Measurements from ENCODE around the gene DNM3. TPM values are rescaled to one million over a fixed set of nuclear protein-coding genes. Genes with fewer than 3 reads are reported as not detected.

The DNM3 gene
- polyA plus RNA-seq, 3 donors: 0.15 TPM; not detected in 2

DNA sequence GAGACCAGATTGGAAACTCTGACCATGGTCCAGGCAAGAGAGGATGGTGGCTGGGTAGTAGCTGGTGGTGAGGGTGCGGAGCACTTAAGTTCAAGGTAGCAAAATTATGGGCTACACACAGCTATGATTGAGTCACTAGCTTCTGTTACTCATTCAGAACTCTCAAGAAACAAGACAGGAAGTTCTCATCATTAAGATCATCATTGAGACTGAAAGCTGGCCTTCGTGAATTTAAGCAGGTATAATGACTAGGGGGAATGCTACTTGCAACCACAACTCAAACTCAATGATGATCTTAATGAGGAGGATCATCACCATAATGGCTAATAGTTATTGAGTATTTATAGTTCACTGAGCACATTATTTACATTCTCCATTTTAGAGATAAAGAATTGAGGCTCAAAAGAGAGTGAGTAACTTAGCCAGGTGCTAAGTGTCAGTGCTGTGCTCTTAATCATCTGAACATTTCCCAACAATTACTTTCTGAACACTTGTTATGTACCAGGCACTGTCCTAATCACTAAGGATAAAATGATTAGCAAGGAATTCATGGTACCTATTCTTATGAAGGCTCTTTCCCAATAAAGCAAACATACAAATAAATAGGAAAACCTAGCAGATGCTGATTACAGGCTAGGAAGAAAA, 292.9 kb downstream of the DNM3 start:
- Mint-ChIP-seq H3K4me3 (no peak overlapping the region), H3K9me3 (peaks cover 0 to 2% (median 0%) of the 10 kb centered on the region in 7 donors), H3K27me3 (ENCODE audit: low read depth in 3 of 3) (peaks cover 0 to 2% (median 0%) of the 10 kb centered on the region in 3 donors), H3K4me1 (no peaks in the 10 kb centered on the region), H3K27ac (no peak overlapping the region), H3K36me3 (no peaks in the 10 kb centered on the region)
- Histone ChIP-seq H2AFZ (ENCODE audit: insufficient read depth, low read depth, low read length, poor library complexity, severe bottlenecking) (no peak overlapping the region), H3K36me3 (replicated peaks in 1 of 2; ENCODE audit: control insufficient read depth in 1 of 2, insufficient read depth in 2 of 2, low read length in 2 of 2) (no peaks in the 10 kb centered on the region), H3K79me2 (ENCODE audit: insufficient read depth, low read length) (no peaks in the 10 kb centered on the region), H3K4me2 (replicated peaks; ENCODE audit: extremely low read depth, low read length, poor library complexity, severe bottlenecking) (no peak overlapping the region), H3K4me1 (ENCODE audit: control insufficient read depth in 1 of 2, insufficient read depth in 2 of 2, low read length in 2 of 2) (no peaks in the 10 kb centered on the region), H3K4me3 (replicated peaks in 1 of 3; ENCODE audit: low read depth in 2 of 3, low read length in 3 of 3) (no peak overlapping the region), H3K9ac (ENCODE audit: insufficient read depth, low read length, poor library complexity, severe bottlenecking) (no peak overlapping the region), H3K9me3 (replicated peaks in 1 of 2; ENCODE audit: control insufficient read depth in 1 of 2, insufficient read depth in 1 of 2, low read length in 2 of 2) (no peaks in the 10 kb centered on the region), H3K27me3 (ENCODE audit: control insufficient read depth in 2 of 2, insufficient read depth in 2 of 2, low read length in 2 of 2) (no peaks in the 10 kb centered on the region), H4K20me1 (ENCODE audit: insufficient read depth, low read length) (no peaks in the 10 kb centered on the region), H3K27ac (ENCODE audit: low read depth in 1 of 2, low read length in 2 of 2) (no peak overlapping the region)
- no peak for DNase-seq
- TF ChIP-seq, protein P1, sequence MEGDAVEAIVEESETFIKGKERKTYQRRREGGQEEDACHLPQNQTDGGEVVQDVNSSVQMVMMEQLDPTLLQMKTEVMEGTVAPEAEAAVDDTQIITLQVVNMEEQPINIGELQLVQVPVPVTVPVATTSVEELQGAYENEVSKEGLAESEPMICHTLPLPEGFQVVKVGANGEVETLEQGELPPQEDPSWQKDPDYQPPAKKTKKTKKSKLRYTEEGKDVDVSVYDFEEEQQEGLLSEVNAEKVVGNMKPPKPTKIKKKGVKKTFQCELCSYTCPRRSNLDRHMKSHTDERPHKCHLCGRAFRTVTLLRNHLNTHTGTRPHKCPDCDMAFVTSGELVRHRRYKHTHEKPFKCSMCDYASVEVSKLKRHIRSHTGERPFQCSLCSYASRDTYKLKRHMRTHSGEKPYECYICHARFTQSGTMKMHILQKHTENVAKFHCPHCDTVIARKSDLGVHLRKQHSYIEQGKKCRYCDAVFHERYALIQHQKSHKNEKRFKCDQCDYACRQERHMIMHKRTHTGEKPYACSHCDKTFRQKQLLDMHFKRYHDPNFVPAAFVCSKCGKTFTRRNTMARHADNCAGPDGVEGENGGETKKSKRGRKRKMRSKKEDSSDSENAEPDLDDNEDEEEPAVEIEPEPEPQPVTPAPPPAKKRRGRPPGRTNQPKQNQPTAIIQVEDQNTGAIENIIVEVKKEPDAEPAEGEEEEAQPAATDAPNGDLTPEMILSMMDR (IDR thresholded peaks at IDR 0.05): no peak
- intact Hi-C loops (cut with micrococcal nuclease): no loop called here
- no CpG with 5 or more reads among the region's 2 CpGs for WGBS (ENCODE audit: insufficient coverage)

DNA sequence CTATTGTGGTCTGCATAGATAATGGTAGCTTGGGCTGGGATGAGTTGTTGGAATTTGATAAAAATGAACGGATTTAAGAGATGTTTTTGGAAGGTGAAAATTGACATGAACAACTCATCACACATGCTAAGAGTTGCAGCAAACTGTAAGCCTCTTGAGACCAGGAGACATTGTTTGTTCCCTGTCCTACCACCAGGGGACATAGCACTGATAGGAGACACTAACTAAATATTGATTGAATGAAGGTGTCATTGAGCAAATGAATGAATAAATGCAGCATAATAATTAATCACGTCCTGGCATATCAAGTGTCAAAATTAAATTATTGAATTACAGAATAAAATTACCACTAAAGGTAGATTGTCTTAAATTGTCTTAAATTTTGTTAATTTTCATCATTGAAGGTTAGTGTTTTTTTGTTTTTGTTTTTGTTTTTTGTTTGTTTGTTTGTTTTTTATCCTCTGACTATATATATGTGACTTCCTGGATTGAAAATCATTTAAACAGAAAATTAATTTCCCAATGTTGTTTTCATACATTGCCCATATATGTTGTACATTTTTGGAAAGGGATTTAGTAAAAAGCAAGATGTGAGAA, 293.9 kb downstream of the DNM3 start:
- Histone ChIP-seq H3K79me2 (ENCODE audit: insufficient read depth, low read length) (no peaks in the 10 kb centered on the region), H3K9ac (ENCODE audit: insufficient read depth, low read length, poor library complexity, severe bottlenecking) (no peak overlapping the region), H3K4me2 (replicated peaks; ENCODE audit: extremely low read depth, low read length, poor library complexity, severe bottlenecking) (no peak overlapping the region), H3K4me3 (replicated peaks in 1 of 3; ENCODE audit: low read depth in 2 of 3, low read length in 3 of 3) (no peak overlapping the region), H4K20me1 (ENCODE audit: insufficient read depth, low read length) (no peaks in the 10 kb centered on the region), H3K36me3 (replicated peaks in 1 of 2; ENCODE audit: control insufficient read depth in 1 of 2, insufficient read depth in 2 of 2, low read length in 2 of 2) (no peaks in the 10 kb centered on the region), H3K9me3 (replicated peaks in 1 of 2; ENCODE audit: control insufficient read depth in 1 of 2, insufficient read depth in 1 of 2, low read length in 2 of 2) (no peaks in the 10 kb centered on the region), H3K27me3 (ENCODE audit: control insufficient read depth in 2 of 2, insufficient read depth in 2 of 2, low read length in 2 of 2) (no peaks in the 10 kb centered on the region), H3K27ac (ENCODE audit: low read depth in 1 of 2, low read length in 2 of 2) (no peak overlapping the region), H2AFZ (ENCODE audit: insufficient read depth, low read depth, low read length, poor library complexity, severe bottlenecking) (no peak overlapping the region), H3K4me1 (ENCODE audit: control insufficient read depth in 1 of 2, insufficient read depth in 2 of 2, low read length in 2 of 2) (no peaks in the 10 kb centered on the region)
- Mint-ChIP-seq H3K27ac (no peak overlapping the region), H3K27me3 (ENCODE audit: low read depth in 3 of 3) (no peaks in the 10 kb centered on the region), H3K4me1 (no peaks in the 10 kb centered on the region), H3K9me3 (no peaks in the 10 kb centered on the region), H3K36me3 (no peaks in the 10 kb centered on the region), H3K4me3 (no peak overlapping the region)
- DNase-seq: no peak
- no CpG with 5 or more reads among the region's 2 CpGs for WGBS (ENCODE audit: insufficient coverage)
- intact Hi-C loops (cut with micrococcal nuclease): no loop called here
- TF ChIP-seq, protein P1 (IDR thresholded peaks at IDR 0.05): peak; percentile 75
